ENCODE data around the gene ARHGAP28.

ARHGAP28 gene

DNA sequence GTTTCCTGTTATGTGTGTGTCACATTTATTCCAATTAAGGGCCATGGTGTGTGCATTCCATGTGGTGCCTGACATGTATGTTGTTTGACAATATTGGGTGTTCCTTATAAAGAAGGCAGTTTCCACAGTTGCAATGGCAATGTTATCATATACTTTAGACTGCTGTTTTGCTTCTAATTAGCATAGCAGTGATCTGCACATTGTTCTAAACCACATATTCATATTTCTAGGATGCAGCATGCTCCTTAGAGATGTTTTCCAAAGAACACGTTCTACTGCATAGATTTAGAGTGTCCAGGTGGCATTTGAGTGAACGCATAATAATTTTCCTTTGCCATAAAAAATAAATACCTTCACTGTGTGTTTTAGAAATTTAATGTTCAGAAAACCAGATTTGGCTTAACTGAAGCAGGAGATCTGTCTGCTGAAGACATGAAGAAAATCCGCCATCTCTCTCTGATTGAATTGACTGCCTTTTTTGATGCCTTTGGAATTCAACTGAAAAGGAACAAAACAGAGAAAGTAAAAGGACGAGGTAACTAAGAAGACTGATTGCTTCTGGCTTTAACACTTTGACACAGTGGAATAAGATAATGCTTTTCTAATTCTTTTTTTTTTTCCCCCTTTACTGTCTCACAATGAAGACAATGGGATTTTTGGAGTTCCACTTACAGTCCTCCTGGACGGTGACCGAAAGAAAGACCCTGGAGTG lies 143.7 kb downstream of the ARHGAP28 start:
- no peak overlapping the region for H3K4me2 ChIP-seq (ENCODE audit: low read length)
- TF ChIP-seq, protein P1, sequence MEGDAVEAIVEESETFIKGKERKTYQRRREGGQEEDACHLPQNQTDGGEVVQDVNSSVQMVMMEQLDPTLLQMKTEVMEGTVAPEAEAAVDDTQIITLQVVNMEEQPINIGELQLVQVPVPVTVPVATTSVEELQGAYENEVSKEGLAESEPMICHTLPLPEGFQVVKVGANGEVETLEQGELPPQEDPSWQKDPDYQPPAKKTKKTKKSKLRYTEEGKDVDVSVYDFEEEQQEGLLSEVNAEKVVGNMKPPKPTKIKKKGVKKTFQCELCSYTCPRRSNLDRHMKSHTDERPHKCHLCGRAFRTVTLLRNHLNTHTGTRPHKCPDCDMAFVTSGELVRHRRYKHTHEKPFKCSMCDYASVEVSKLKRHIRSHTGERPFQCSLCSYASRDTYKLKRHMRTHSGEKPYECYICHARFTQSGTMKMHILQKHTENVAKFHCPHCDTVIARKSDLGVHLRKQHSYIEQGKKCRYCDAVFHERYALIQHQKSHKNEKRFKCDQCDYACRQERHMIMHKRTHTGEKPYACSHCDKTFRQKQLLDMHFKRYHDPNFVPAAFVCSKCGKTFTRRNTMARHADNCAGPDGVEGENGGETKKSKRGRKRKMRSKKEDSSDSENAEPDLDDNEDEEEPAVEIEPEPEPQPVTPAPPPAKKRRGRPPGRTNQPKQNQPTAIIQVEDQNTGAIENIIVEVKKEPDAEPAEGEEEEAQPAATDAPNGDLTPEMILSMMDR (IDR thresholded peaks at IDR 0.05; ENCODE audit: low read depth, low read length, poor library complexity, severe bottlenecking) = no peak
- no peak for TF ChIP-seq EZH2phosphoT487 (IDR thresholded peaks at IDR 0.05; ENCODE audit: borderline replicate concordance, low read length)
- H3K4me3 ChIP-seq (ENCODE audit: low read length) = no peak overlapping the region
- no peaks in the 10 kb centered on the region for H3K9me3 ChIP-seq (ENCODE audit: control insufficient read depth, insufficient read depth, low read length)
- H3K4me1 ChIP-seq (ENCODE audit: control insufficient read depth, low read length) = no peaks in the 10 kb centered on the region
- H3K36me3 ChIP-seq (ENCODE audit: control insufficient read depth, low read length) = no peaks in the 10 kb centered on the region
- H4K20me1 ChIP-seq (ENCODE audit: control insufficient read depth, insufficient read depth, low read depth, low read length) = no peaks in the 10 kb centered on the region
- H3K9me2 ChIP-seq (replicated peaks; ENCODE audit: control insufficient read depth, low read length) = no peaks in the 10 kb centered on the region
- no peak overlapping the region for H3K27ac ChIP-seq (ENCODE audit: low read depth, low read length)
- no peaks in the 10 kb centered on the region for H3K27me3 ChIP-seq (ENCODE audit: control insufficient read depth, low read length)
- no peaks in the 10 kb centered on the region for H3F3A ChIP-seq (ENCODE audit: control insufficient read depth, insufficient read depth)
- H3K79me2 ChIP-seq (ENCODE audit: control insufficient read depth, low read length) = no peaks in the 10 kb centered on the region

DNA sequence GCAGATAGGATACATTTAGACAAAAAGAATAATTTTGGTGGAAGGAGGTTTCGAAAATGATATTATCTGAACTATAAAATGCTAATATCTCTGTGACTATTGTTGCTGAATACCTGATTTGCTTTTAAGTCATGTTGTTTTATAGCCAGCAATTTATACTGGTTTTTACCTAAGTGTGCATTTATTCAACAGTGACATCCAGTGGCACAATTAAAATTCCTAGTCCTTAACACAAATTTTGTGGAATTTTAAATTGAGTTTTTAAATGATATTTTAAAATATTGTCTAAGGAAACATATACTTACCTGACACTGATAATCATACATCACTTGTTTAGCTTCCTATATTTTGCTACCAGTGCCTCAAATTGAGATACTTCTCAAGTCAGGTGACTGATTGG lies 144.8 kb downstream of the ARHGAP28 start:
- Histone ChIP-seq H3K9me2 (replicated peaks; ENCODE audit: control insufficient read depth, low read length) (no peaks in the 10 kb centered on the region), H3F3A (ENCODE audit: control insufficient read depth, insufficient read depth) (no peaks in the 10 kb centered on the region), H3K4me1 (ENCODE audit: control insufficient read depth, low read length) (no peaks in the 10 kb centered on the region), H3K4me3 (ENCODE audit: low read length) (no peak overlapping the region), H3K27ac (ENCODE audit: low read depth, low read length) (no peak overlapping the region), H3K9me3 (ENCODE audit: control insufficient read depth, insufficient read depth, low read length) (no peaks in the 10 kb centered on the region), H4K20me1 (ENCODE audit: control insufficient read depth, insufficient read depth, low read depth, low read length) (no peaks in the 10 kb centered on the region), H3K79me2 (ENCODE audit: control insufficient read depth, low read length) (no peaks in the 10 kb centered on the region), H3K27me3 (ENCODE audit: control insufficient read depth, low read length) (no peaks in the 10 kb centered on the region), H3K36me3 (ENCODE audit: control insufficient read depth, low read length) (no peaks in the 10 kb centered on the region), H3K4me2 (ENCODE audit: low read length) (no peak overlapping the region)
- no peak for TF ChIP-seq EZH2phosphoT487 (IDR thresholded peaks at IDR 0.05; ENCODE audit: borderline replicate concordance, low read length)
- TF ChIP-seq, protein P1 (IDR thresholded peaks at IDR 0.05; ENCODE audit: low read depth, low read length, poor library complexity, severe bottlenecking) = no peak

DNA sequence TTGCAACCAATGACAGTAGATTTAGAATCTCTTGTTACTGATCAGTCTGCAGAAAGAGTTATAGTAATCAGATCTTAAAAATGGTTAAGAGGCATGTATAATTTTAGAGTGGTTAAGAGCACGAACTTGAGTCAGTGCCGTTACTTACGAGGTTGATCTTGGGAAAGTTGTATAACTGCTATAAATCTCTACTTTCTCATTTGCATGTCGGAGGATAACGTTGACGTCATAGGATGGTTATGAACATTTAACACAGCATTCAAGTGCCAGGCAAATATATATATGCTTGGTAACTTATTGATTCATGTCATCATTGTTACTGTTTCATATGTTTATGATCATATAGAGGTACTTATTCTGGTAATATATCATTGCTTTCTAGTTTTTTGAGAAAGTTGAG lies 146.2 kb downstream of the ARHGAP28 start:
- no peaks in the 10 kb centered on the region for H3K9me2 ChIP-seq (replicated peaks; ENCODE audit: control insufficient read depth, low read length)
- TF ChIP-seq, protein P1 (IDR thresholded peaks at IDR 0.05; ENCODE audit: low read depth, low read length, poor library complexity, severe bottlenecking) = no peak
- TF ChIP-seq EZH2phosphoT487 (IDR thresholded peaks at IDR 0.05; ENCODE audit: borderline replicate concordance, low read length) = no peak
- no peaks in the 10 kb centered on the region for H3K4me1 ChIP-seq (ENCODE audit: control insufficient read depth, low read length)
- H3F3A ChIP-seq (ENCODE audit: control insufficient read depth, insufficient read depth) = no peaks in the 10 kb centered on the region
- H3K4me2 ChIP-seq (ENCODE audit: low read length) = no peak overlapping the region
- no peaks in the 10 kb centered on the region for H3K36me3 ChIP-seq (ENCODE audit: control insufficient read depth, low read length)
- H3K79me2 ChIP-seq (ENCODE audit: control insufficient read depth, low read length) = no peaks in the 10 kb centered on the region
- no peaks in the 10 kb centered on the region for H3K9me3 ChIP-seq (ENCODE audit: control insufficient read depth, insufficient read depth, low read length)
- H3K4me3 ChIP-seq (ENCODE audit: low read length) = no peak overlapping the region
- no peak overlapping the region for H3K27ac ChIP-seq (ENCODE audit: low read depth, low read length)
- H3K27me3 ChIP-seq (ENCODE audit: control insufficient read depth, low read length) = no peaks in the 10 kb centered on the region
- no peaks in the 10 kb centered on the region for H4K20me1 ChIP-seq (ENCODE audit: control insufficient read depth, insufficient read depth, low read depth, low read length)
